Stimulated activated CD8-positive, alpha-beta memory T cell treated with anti-CD3 and anti-CD28 coated beads, Interleukin-7, amount 100 ng/mL, for 4 hours (primary cell): ENCODE measurements around the gene TSHZ1.

Experiments used
- DNase-seq, 2 donors: peaks; one replicate each; pipeline ENCODE4 v3.0.0-alpha.2; 2020; ENCODE audit warnings: low read depth in 2 of 2

The TSHZ1 gene

GRCh38 chr18:75222407-75222806 is 11.8 kb downstream of the TSHZ1 start:
- no peak for DNase-seq

DNA sequence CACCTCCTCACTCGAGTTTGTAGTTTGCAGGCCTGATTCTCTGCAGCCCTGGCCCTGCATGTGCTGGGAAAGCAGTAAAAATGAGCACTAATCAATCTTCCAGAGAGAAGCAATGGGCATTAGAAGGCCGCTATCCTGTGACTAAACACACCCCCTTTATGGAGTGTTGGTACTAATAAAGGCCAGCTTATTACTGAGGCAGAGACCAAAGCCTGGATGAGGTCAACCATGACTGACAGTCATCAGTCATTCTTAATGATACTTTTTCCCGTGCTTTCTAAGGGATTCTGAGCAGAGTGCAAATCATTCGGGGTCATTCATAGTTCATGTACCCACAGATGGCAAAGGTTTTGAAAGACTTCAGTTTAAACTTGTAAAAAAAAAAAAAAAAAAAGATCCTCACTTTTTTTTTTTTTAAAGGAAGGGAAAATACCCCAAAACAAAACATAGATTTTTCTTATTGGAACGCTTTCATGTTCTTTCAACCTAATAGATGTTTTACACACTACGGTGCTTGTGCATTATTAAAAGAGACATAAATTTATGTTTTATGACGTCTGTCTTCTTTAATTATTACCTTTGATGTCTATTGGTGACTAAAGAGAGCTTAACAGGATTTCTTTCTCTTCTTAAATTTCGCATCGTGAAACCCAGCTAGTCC is 13.2 kb downstream of the TSHZ1 start:
- no peak for DNase-seq

DNA sequence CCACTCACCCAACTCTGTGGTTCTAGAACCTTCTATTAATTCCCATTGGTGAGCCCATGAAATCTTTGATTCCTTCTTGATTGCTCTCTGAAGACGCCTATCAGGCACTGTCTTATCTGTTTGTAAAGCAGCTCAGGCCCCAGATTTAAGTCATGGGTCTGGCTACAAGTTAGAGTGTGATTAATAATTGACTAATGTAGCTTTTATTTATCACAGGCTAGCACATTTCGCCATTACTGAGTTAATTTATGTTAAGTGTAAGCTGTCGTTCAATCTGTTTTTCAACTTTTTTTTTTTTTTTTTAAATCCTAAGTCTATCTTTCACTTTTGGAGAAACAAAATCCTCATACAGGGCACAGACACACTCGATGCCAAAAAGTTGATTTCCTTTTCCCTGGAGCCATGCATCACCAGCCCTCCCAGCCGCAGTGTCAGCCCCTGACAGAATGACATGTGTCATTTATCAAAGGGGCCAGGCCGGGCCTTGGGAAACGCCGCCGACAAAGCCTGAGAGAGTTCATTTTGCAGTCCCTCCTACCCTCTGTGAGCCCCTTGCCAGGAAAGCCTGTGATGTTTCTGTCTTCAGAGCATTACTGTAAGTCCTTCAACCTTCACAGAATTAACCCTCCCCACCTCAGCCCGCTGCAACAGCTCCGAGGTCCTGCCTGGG is 15.8 kb downstream of the TSHZ1 start:
- no peak for DNase-seq

GRCh38 chr18:75226956-75227316 is 16.3 kb downstream of the TSHZ1 start:
- DNase-seq, result no peak

DNA sequence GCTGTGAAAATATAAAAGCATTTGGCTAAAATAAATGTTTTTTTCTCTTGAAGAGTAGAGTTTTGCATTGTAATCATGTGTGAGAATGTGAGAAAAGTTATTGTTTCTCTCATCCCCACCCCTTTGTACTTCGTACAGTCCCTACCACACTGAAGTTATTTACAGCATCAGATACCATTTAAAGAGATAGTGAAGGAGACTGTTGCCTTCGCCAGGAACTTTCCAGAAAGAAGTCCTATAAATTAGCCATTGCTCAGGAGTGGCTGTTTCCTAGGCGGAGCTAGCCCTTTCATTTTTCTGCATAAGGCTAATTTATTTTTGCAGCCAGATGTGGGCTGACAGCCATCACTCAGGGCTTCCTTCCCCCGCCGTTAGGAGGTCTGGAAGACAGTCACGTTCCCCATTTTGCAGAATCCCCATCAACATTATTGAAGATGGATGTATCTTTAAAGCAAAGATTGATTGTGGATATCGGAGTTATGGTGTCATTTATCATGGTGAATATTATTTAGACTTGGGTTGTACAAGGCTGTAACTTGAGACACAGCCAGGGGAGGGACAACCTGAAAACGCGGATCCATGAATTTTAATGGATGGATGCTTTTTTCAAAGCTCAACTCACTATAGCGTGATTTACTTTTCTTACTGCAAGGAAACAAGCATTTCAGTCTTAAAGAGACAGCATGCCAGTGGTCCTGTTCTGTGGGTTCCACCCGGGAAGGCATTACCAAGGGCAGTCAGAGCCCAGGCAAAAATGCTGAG is 17.1 kb downstream of the TSHZ1 start:
- DNase-seq, result no peak

DNA sequence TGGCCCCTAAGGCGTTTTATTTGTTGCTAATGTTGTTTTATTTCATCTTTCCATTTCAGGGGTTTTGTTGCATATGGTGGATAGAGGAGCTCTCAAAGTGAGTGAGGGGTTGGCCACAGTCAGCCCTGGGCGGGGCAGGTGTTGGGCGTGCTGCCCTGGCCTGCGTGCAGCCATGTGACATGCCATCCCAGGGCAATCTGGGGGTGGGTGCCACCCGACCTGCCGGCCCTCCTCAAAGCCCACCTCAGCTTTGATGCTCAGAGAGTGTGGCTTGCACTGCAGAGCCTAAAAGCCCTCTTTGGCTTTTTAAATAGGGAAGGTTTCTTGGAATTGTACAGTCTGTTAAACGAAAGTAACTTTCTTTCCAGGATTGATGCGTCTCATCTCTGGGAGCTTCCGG is 18.4 kb downstream of the TSHZ1 start:
- no peak for DNase-seq

GRCh38 chr18:75229437-75229836 is 18.8 kb downstream of the TSHZ1 start:
- no peak for DNase-seq

- DNase-seq, result no peak
Measured at GRCh38 chr18:75230163-75231052, 19.8 kb downstream of the TSHZ1 start.

DNA sequence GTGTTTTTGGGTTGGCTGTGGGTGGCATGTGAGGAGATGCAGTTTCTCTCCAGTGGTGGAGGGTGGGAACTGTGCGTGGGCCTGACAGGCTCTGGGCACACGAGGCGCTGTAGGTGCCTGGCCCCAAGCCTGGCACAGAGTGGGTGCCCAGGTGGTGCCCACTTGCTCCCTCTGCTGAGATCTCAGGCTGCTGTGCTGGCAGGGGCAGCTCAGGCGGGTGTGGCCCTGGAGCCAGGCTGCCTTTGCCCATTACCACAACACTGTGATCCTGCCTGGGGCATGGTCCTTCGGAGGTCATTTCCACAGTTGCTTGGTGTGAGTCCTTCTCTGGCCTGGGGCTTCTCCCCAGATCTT is 20.4 kb downstream of the TSHZ1 start:
- DNase-seq, result no peak

GRCh38 chr18:75234901-75235300 is 24.3 kb downstream of the TSHZ1 start:
- no peak for DNase-seq

DNA sequence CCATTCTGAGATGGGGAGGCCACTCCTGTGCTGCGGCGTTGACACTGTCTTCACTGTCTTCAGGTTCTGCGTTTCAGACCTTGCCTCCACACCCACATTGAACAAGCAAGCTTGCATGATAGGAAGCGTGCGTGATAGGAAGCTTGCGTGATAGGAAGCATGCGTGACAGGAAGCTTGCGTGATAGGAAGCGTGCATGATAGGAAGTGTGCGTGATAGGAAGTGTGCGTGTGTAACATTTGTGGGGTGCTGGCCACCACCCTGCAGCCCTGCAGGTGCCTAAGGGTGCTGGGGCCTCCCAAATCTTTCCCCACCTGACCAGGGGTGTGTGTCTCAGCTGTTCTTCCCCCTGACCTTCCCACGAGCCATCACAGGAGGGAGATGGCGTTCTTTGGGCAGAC is 25.3 kb downstream of the TSHZ1 start:
- no peak for DNase-seq

DNA sequence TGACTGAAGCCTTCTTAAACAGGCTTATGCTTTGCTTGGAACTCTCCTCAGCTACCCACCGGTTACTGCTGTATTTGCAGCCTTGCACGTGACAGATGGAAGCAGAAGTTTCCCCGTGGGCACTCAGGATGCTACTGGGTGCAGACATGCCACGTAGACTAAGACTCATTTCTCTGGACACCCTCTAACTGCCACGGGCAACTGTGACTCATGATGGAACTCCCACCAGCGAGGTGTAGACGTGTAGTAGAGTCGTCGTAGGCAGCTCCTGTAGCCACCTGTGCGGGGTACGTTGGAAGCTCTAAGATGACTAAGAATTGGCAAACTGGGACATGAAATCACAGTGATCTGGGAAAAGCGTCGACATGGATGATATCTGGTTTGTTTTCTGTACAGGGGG is 27.5 kb downstream of the TSHZ1 start:
- no peak for DNase-seq

DNA sequence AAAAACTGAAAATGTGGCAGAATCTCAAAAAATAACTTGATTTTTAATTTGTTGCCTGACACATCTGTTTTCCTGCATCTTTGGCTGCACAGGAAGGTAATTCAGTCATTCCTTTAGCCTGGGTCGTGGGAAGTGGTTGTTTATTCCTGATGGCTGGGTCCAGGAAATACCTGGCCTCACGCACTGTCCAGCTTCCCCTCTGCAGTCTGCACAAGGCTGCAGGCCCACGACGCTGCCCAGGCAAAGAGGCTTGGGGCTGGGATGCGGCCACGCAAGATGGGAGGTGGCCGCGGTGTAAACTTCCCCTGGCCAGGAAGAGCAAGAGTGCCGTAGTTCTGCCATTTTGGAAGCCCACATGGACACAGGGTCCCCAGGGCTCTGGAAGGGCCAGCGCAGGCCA is 28.2 kb downstream of the TSHZ1 start:
- DNase-seq, result no peak

GRCh38 chr18:75240433-75240832 is 29.8 kb downstream of the TSHZ1 start:
- DNase-seq, result no peak

GRCh38 chr18:75241705-75242104 is 31.1 kb downstream of the TSHZ1 start:
- DNase-seq, result no peak

DNA sequence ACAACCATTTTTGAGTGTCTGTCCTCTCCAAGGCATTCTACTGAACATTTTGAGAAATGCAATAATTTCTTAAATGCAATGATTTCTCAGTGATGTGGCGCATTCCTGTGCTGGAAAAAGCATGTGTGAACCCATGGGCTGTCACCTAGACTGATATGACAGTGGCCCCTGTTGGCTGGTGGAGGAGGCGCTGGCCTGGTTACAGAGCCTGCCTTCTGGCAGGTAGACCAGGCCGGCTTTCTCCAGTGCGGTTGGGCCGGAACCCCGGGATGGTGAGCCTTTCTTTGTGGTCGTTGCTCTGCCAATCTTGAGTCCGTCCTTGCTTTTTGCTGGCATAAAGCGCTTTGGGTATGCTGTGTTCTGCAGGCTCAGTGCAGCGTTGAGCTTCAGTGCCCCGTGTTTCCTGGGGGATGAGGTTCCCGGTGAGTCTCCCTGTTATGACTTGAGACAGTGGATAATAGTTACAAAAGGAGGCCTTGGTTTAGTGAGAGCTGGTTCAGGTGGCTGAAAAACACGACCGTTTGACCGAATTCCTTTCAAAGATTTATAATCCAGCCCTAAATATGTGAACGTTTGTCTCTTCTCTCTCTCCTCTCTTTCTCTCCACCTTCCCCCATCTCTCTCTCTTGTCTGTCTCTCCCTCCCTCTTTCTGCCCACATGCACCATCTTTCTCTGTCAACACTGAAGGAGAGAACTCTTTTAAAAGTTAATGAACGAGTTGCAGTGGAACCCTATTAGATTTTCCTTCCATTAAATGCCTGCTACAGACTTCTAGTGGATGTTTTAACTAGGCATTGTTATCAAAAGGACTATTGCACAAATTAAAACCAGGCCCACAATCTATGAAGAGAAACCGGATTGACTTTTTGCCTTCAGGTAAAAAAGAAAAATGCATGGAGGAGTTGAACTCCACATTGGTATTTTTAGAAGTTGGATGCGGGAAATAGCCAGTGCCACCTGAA is 34.0 kb downstream of the TSHZ1 start:
- DNase-seq, result no peak

DNA sequence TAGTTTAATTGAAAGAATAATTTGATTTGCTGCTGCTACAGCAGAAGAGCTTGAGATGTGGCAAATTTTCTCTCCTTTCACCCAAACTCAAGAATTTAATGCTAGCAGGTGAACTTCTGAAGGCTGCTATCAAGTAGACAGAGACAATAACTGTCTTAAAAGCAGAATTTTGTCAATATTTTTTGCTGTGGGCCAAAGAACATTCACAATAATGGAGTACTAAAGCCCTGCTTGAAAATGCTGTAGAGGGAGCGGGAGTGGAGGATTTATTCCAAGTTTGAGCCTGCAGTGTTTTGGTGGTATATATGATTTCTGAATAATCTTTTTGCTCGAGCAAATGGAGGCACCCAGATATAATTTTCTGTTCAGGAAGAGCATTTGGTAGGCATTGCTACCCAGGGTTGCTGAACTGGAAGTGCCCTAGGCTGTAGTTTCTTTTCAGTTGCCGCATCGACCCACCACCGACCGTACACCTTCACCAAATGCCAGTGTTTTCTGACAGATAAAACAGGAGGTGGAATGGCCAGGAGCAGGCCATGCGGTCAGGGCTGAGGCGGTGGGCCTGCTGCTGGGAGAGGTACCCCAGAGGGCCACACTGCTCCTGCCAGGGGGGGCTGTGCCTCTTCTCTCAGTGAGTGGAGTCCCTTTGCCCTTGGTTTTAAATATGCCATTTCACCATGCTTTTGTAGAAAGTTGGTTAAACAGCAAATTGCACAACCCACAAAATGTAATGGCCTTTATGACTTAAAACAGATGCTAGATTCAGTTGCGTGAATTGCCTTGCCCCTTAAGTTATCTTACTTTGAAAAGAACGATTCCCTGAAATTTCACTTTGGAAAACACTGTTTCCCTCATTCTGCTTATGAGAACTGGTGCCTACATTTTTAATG is 36.4 kb downstream of the TSHZ1 start:
- DNase-seq, result no peak

DNA sequence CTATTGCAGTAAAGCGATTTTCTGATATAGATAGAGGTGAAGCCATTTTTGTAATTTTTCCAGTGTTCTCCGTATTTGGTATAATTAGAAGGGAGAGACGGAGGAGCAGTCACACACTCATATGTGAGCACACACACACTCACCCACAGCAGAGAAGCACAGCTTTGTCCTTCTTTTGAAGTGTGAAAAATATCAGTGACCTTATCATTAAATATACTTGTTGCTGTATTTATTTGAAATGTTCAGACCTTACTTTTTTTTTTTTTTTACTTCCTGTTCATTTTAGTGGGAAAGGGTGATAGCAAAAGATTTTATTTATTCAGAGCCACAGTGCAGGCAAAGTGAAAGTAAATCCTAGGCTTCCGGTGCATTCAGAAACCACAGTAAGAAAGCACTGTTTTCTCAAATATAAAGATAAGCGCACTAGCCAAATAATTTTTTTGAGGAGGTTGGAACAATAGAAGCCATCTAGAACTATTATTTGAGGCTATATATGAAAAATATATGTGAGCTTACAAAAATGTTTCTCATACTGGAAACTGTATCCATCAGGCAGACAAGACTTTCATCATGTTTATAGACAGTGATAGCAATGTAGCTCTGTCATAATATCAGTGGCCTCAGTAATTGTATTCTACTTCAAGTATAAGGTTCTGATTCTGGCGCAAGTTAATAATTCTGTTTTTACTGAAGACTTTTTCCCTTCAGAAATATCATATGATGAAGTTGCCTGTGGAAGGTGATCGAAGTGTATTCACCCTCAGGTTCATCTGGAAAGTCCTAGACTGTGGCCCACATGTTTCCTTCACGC is 37.2 kb downstream of the TSHZ1 start:
- DNase-seq, result no peak
